HG03442 (cell line): ENCODE results near the gene LAP3.
"Not testable (repeated sequence)": the region's sequence is repeated elsewhere in the genome, so short reads cannot be mapped to it uniquely, and the experiment has no call there.

Source experiments
- ATAC-seq: cut with Tn5 transposase; IDR thresholded peaks from one replicate; pipeline ENCODE4 v1.9.1; 2021; ENCODE audit warnings: mild to moderate bottlenecking, moderate library complexity; ENCODE audit not compliant: unreplicated experiment

The LAP3 gene

GRCh38 chr4:17576932-17577664, at the start of gene LAP3:
TSS of gene LAP3 (plus strand) at chr4:17577198. CDS start at chr4:17577466, 268 bp downstream.
- ATAC-seq: peak; percentile 75

GRCh38 chr4:17528551-17529165, 48.3 kb upstream of the LAP3 start:
- no peak for ATAC-seq

- ATAC-seq: no peak
Observed at GRCh38 chr4:17531538-17532285, 45.3 kb upstream of the LAP3 start.

- ATAC-seq: no peak
Observed at GRCh38 chr4:17534705-17535104, 42.3 kb upstream of the LAP3 start.

GRCh38 chr4:17535242-17535641, 41.8 kb upstream of the LAP3 start:
- ATAC-seq: peak; percentile 52

- ATAC-seq: peak; percentile 44
Observed at GRCh38 chr4:17535906-17536305, 41.1 kb upstream of the LAP3 start.

- ATAC-seq: not testable (repeated sequence)
Observed at GRCh38 chr4:17537060-17537459, 39.9 kb upstream of the LAP3 start.

GRCh38 chr4:17544205-17544604, 32.8 kb upstream of the LAP3 start:
- no peak for ATAC-seq

- no peak for ATAC-seq
Observed at GRCh38 chr4:17544831-17545234, 32.2 kb upstream of the LAP3 start.

- ATAC-seq: no peak
Observed at GRCh38 chr4:17545374-17546140, 31.4 kb upstream of the LAP3 start.

- ATAC-seq: no peak
Observed at GRCh38 chr4:17546222-17546621, 30.8 kb upstream of the LAP3 start.

GRCh38 chr4:17546678-17547077, 30.3 kb upstream of the LAP3 start:
- no peak for ATAC-seq

- ATAC-seq: no peak
Observed at GRCh38 chr4:17550549-17550948, 26.4 kb upstream of the LAP3 start.

- ATAC-seq: no peak
Observed at GRCh38 chr4:17552427-17552826, 24.6 kb upstream of the LAP3 start.

GRCh38 chr4:17554568-17554967, 22.4 kb upstream of the LAP3 start:
- no peak for ATAC-seq

- ATAC-seq: no peak
Observed at GRCh38 chr4:17556498-17556897, 20.5 kb upstream of the LAP3 start.

GRCh38 chr4:17557880-17558279, 19.1 kb upstream of the LAP3 start:
- no peak for ATAC-seq

- no peak for ATAC-seq
Observed at GRCh38 chr4:17558941-17559708, 17.9 kb upstream of the LAP3 start.

GRCh38 chr4:17559709-17560048, 17.3 kb upstream of the LAP3 start:
- ATAC-seq: no peak

- no peak for ATAC-seq
Observed at GRCh38 chr4:17560065-17560673, 16.8 kb upstream of the LAP3 start.
